ENCODE data around the gene FAM107A.
"Not testable (repeated sequence)": the region's sequence is repeated elsewhere in the genome, so short reads cannot be mapped to it uniquely, and the experiment has no call there.

Gene FAM107A

GRCh38 chr3:58537412-58538301 is 39.5 kb downstream of the FAM107A start:
- in situ Hi-C loops (cut with MboI; ENCODE audit: low sequenced_read_pairs): no loop called here

DNA sequence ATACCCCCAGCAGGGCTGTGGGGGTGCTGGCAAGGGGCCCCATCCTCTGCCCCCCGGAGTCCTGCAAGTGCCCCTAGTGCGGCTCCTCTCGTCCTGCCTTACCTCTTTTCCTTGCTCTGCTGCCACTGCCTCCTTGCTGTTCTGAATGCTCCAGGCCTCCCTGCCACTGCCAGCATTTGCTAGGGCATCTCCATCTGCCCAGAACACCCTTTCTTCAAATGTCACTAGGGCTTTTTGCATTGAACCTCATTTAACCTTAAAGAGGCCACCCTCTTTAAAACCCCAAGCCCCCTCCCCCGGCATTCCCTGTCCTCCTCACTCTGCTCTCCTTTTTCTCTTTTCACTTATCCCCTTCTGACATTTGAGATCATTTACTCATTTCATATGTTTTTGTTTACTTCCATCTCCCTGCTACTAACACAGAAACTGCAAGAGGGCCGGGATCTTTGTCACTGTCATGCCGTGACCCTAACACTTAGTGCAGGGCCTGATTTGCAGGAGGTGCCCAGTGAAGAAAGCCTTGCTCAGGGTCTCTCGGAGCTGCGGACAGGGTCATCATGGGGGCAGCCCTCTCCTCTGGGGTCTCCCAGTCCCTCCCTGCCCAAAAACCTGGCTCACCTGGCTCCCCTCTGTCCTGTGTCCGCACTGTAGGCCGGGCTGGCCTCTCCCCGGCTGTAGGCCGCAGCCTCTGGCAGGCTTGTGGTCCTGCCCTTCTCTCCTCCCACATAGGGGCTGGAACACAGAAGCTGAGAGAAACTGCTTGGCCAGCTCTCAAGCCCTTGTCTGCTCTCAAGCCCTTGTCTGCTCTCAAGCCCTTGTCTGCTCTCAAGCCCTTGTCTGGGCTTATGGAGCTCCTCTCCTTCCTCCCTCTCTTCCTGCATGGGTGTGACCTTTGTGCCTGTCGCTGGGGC is 40.4 kb downstream of the FAM107A start, which contains the start of gene ACOX2:
ACOX2 (minus strand) TSS at position 690 of the 911 bp plus-strand sequence. CDS start 2,084 bp downstream, outside the sequence.
- in situ Hi-C loops (cut with MboI; ENCODE audit: low sequenced_read_pairs): no loop called here

DNA sequence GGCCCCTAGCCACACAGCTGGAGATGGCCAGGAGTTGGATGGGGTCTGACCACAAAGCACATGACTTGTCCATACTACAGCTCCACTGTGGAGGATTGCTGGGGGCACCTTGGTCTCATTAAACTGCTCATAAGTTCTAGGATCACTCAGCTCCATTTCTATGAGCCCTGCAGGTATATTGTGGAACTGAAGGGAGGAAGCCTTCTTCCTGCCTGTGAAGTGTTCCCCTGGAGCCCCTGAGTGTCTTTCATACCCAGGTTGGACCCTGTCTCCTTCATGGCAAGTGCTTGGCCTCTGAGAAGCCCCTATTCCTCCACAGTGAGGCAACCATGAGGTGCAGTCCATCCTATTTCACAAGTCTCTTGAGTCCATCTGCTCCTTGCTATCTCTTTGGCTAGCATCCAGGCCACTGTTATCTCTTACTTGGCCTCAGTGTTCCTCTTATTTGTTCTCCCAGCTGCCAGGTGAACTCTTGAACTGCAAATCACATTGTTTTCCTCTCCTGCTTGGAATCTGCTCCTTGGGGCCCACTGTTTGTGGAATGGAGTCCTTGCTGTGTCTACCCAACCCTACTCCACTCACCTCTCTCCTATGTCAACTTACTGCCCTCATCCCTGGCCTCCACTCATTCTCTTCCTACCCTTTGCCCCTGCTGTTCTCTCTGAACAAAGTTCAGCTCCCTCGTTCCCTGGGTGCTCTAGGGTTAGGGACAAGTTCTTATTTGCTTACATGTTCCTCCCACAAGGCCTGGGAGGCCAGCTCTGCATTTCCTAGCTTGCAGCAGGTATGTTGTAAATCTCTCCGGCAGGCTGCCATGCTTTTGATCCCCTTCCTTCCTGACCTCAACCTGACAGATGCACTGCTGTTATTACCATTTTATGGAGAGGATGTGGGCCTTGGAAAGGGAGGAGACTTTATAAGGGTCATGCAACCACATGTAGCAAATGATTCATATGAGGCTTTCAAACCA is 41.4 kb downstream of the FAM107A start:
- in situ Hi-C loops (cut with MboI; ENCODE audit: low sequenced_read_pairs): no loop called here

GRCh38 chr3:58534592-58535494 is 42.3 kb downstream of the FAM107A start:
- in situ Hi-C loops (cut with MboI; ENCODE audit: low sequenced_read_pairs): no loop called here

GRCh38 chr3:58532794-58533220 is 44.4 kb downstream of the FAM107A start:
- in situ Hi-C loops (cut with MboI; ENCODE audit: low sequenced_read_pairs): no loop called here

GRCh38 chr3:58531956-58532355 is 45.2 kb downstream of the FAM107A start:
- in situ Hi-C loops (cut with MboI; ENCODE audit: low sequenced_read_pairs): no loop called here

GRCh38 chr3:58531555-58531954 is 45.6 kb downstream of the FAM107A start:
- in situ Hi-C loops (cut with MboI; ENCODE audit: low sequenced_read_pairs): no loop called here

DNA sequence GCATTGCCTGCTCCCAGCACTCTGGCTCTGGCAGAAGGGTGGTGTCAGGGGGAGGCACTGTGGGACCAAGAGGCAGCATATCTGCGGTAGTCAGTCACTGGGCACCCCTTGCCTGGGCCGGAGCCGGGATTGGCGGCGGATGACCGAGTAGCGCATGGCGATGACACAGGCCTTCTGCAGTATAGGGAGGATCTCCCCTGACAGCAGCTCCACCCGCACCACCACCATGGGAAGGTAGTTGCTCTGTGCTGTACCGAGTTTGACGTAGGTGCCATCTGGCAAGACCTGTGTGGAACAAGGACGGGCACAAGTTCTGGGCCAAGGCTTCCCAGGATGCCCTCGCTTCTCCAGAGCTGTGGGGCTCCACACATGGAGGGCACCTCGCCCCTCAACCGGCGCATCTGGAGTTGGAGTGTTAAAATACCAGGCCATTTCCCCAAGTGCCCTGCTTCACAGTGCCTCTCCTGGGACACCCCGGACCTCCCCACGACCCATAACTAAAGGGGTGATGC is 46.8 kb downstream of the FAM107A start:
- in situ Hi-C loops (cut with MboI; ENCODE audit: low sequenced_read_pairs): no loop called here

DNA sequence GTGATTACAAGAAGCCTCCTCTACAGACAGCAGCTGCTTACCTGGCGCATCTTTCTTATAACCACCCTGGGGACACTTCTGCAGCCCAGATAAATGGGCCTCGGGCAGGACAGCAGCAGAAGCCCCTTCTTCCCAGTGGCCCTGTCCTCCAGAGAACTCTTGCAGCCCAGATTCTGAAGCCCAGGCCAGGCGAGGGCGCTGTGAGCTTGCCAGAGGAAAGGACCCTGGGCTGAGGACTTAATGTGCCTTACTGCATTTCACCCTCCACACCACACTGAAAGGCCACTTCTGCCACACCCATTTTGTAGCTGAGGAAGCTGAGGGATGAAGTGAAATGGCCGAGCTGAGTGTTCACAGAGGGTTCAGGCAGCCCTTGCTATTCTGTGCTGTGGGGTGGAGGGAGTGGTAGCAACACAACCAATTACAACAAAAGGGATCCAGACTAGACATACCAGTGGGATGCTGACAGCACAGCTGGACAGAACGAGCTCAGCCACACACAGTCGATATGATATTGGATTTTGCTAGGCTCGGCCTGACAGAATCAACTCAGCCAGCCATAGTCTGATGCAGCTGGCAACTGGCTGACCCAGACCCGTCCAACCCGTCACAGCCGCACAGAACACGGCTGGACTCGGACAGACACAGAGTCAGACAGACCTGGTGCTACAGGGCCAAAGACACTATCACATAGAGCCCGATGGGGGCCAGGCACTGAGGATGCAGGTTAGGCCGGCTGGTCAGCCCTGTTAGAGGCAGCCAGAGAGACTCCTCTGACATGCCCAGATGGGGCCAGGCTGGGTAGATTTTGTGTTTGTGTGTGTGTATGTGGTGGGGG is 47.5 kb downstream of the FAM107A start:
- in situ Hi-C loops (cut with MboI; ENCODE audit: low sequenced_read_pairs): no loop called here

- in situ Hi-C loops (cut with MboI; ENCODE audit: low sequenced_read_pairs): no loop called here
Observed at GRCh38 chr3:58528629-58529028, 48.6 kb downstream of the FAM107A start.

GRCh38 chr3:58527440-58527839 is 49.8 kb downstream of the FAM107A start:
- in situ Hi-C loops (cut with MboI; ENCODE audit: low sequenced_read_pairs): not testable (repeated sequence)

DNA sequence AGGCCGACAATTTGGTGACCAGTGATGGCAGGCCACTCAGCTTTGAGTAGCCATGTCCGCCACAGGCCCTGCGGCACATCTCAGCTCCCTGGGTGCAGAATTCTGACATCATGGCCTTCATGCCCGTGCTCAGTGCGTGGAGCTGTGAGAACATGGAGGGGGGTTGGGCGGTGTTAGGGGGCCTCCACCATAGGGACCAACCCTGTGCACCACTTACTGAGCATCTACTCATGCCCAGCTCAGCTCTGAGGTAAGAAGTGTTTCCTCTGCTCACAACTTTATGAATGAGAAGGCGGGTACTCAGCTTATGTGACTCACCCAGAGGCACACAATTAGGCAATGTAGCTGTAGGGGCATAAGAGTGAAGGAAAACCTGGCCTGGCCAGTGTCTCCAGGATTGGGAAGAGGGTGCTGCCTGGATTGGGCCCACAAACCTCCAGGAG is 50.7 kb downstream of the FAM107A start:
- in situ Hi-C loops (cut with MboI; ENCODE audit: low sequenced_read_pairs): no loop called here

DNA sequence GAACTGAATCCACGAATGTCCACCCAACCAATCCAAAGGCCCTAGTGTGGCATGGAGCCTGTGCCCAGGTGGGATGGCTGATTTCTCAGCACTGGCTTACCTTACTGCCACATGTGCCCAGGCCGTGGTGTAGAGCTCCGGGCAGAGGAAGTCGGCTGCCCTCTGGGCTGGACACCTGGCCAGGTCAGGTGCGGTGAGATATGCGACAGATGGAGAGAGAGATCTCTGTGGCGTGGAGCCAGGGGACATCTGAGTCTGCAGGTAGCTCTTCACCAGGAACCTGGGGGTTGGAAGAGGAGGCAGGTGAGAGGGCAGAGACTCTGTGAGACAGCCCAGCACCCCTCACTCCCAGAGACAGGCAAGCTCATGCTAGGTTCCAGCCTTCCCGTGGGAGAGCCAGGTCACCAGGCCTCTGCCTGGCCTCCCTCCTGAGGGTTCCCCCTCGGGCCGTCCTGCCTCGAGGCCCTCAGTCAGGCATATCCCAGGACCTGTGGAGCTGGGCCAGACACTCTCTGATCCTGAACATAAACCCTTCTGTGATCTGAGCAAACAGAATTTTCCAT is 52.8 kb downstream of the FAM107A start:
- in situ Hi-C loops (cut with MboI; ENCODE audit: low sequenced_read_pairs): no loop called here

- in situ Hi-C loops (cut with MboI; ENCODE audit: low sequenced_read_pairs): no loop called here
Observed at GRCh38 chr3:58522759-58523425, 54.3 kb downstream of the FAM107A start.

GRCh38 chr3:58521917-58522631 is 55.1 kb downstream of the FAM107A start:
- in situ Hi-C loops (cut with MboI; ENCODE audit: low sequenced_read_pairs): no loop called here

GRCh38 chr3:58521336-58521670 is 55.9 kb downstream of the FAM107A start:
- in situ Hi-C loops (cut with MboI; ENCODE audit: low sequenced_read_pairs): no loop called here

All from HL-60/S4 treated with phorbol 12-myristate 13-acetate at 8.2 ng/mL for 4 days and 3 days (cell line).